Measurements from ENCODE around the gene H2BK1.

GRCh38 chr7:151243408-151244195 is 33.3 kb upstream of the H2BK1 start:
- TF ChIP-seq POLR2A (IDR thresholded peaks at IDR 0.05; ENCODE audit: low read depth, low read length) (no peak), TAF1 (IDR thresholded peaks at IDR 0.05; ENCODE audit: low read depth, low read length) (no peak)
